PFSK-1 (cell line): ENCODE data around the gene P2RY6.

Experiments
- POLR2AphosphoS5 ChIP-seq: IDR thresholded peaks from 2 replicates; pipeline ENCODE4 v1.6.1; 2012; ENCODE audit warnings: low read depth, mild to moderate bottlenecking, control low read depth, low read length, moderate library complexity
- REST ChIP-seq, 2 experiments: IDR thresholded peaks; 2 replicates each; pipeline versions ENCODE4 v1.6.1 to v1.8.0; 2011 to 2012; ENCODE audit warnings: low read depth in 2 of 2, low read length in 2 of 2, control low read depth in 1 of 2, inconsistent platforms in 1 of 2, mild to moderate bottlenecking in 1 of 2, moderate library complexity in 1 of 2; ENCODE audit not compliant: insufficient read depth in 1 of 2
- SIN3A ChIP-seq: IDR thresholded peaks from 2 replicates; pipeline ENCODE4 v1.6.1; 2012; ENCODE audit warnings: mild to moderate bottlenecking, low read length, moderate library complexity, borderline replicate concordance; ENCODE audit not compliant: insufficient read depth

DNA sequence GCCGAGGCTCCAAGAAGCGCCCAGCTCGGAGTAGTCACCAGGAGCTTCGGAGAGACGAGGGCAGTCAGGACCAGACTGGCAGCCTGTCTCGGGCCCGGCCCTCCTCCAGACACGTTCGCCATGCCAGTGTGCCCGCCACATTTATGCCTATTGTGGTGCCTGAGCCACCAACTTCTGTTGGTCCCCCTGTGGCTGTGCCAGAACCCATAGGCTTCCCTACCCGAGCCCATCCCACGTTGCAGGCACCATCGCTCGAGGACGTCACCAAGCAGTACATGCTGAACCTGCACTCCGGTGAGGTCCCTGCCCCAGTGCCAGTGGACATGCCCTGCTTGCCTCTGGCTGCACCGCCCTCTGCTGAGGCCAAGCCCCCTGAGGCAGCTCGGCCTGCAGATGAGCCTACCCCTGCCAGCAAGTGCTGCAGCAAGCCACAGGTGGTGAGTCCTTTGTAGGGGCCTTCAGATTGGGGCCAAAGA is 39.3 kb downstream of the P2RY6 start:
- TF ChIP-seq POLR2AphosphoS5 (no peak), SIN3A (no peak), REST (IDR thresholded peaks at IDR 0.05; ENCODE audit: insufficient read depth in 1 of 2, low read depth in 2 of 2, low read length in 2 of 2) (no peak)
